NT2/D1 (cell line): ENCODE results near the gene VAPA.

Experiments
- SUZ12 ChIP-seq: IDR thresholded peaks from 2 replicates; pipeline ENCODE4 v1.6.1; 2011; ENCODE audit not compliant: insufficient read length, insufficient read depth; ENCODE audit errors: extremely low read depth
- YY1 ChIP-seq: IDR thresholded peaks from 2 replicates; pipeline ENCODE4 v1.6.1; 2011; ENCODE audit not compliant: insufficient read length, insufficient read depth

GRCh38 chr18:9949861-9950260 is 36.0 kb downstream of the VAPA start:
- no peak for TF ChIP-seq YY1
- no peak for TF ChIP-seq SUZ12
